A549 (cell line): Measurements from ENCODE around the gene MS4A6A.

Source experiments
- JUNB ChIP-seq: fragments of >200 bp; sonication (Bioruptor Twin); formaldehyde crosslinking; IDR thresholded peaks from 2 replicates; pipeline ENCODE4 v1.6.1; 2016
- POLR2A ChIP-seq: IDR thresholded peaks from 2 replicates; pipeline ENCODE4 v1.6.1; 2012; ENCODE audit warnings: mild to moderate bottlenecking, low read length
- ZSCAN20 ChIP-seq: fragments of 250-450 bp; sonication (Bioruptor Pico); IDR thresholded peaks from 2 replicates; pipeline ENCODE4 v1.8.0; 2022; ENCODE audit warnings: mild to moderate bottlenecking, moderate library complexity

DNA sequence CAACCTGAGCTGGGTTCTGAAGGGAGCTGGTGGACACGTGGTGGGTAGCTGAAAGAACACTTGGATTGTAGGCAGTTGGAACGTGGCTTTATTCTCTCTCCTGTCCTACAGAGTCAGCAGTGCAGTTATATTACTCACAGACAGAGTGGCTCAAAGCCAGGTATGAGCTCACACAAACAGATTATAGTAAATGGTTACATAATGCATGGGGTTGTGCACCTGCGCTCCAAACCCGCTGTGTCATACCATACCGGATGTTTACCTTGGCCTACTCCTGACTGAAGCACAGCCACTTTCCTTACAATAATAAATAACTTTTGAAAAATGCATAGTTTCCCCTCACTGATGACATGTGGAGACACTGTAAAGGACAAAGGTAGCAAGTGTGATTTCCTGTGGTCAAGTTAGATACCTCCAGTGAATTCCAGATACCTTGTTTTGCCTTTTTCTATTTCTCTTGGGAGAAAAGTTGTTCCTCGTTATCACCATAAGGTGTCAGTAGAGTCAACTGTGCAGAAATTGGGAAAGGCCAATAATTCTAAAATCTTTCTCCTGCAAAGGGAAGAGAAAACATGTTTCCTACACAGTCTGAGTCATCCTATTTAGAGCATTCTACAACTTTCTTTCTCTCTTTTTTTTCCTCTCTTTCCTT, 13.5 kb downstream of the MS4A6A start:
- TF ChIP-seq ZSCAN20 (no peak), JUNB (no peak), POLR2A (no peak)
